GM19468 (cell line): ENCODE data around the gene U2SURP.

Experiments used
- ATAC-seq: cut with Tn5 transposase; IDR thresholded peaks from one replicate; pipeline ENCODE4 v1.9.1; 2021; ENCODE audit warnings: mild to moderate bottlenecking, moderate library complexity, moderate number of reproducible peaks; ENCODE audit not compliant: unreplicated experiment; ENCODE audit errors: extremely low read depth

U2SURP gene

DNA sequence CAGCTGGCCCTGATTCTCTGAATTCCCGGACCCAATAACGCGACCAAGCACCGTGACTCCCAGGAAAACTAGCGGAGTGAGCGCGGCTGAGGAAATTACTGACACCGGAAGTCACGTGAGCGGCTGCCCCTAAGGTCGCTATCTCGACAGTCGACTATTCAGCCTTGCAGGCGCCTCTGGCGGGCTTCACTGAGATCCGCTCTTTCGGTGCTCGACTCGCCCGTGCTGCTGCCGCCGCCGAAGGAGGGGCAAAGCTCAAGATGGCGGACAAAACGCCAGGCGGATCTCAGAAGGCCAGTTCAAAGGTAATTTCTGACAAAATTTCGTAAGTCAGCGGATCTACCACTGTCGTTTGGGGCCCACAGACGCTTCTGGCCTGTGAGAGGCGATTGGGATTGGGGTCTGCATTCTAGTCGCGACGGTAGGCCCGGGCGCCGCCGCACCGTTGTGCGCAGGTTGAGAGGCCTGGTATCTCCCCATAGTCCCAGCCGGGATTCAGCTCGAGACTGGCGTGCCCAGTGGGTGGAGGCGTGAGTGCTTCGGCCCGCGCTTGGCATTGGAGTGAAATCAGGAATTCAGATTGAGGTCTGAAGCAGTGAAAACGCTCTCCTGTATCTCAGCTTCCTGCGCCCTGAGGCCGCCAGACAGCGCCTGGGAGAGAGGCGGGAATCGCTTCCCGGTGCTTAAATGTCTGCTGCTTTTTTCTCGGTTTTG lies at the start of gene U2SURP:
U2SURP (plus strand) TSS at position 202 of the 714 bp plus-strand sequence; CDS start at position 261, 59 bp downstream.
- peak; percentile 86 for ATAC-seq

DNA sequence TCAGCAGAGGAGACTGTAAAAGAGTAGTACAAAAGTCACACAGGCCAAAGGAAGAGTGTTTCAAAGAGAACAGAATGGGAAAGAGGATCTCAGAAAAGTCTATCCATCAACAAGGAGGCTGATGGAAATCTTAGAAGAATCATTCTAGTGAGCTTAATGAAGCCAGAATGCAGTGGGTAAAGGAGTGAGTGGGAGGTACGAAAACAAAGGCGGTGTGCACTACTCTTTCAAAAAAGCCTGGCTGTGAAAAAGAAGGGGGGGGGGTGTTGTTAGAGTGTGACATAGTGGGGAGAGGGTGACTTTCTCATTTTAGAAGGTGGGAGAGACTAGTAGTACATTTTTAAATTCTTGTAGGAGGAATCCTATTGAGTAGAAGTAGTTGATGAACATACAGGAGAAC lies 49.6 kb upstream of the U2SURP start:
- no peak for ATAC-seq

DNA sequence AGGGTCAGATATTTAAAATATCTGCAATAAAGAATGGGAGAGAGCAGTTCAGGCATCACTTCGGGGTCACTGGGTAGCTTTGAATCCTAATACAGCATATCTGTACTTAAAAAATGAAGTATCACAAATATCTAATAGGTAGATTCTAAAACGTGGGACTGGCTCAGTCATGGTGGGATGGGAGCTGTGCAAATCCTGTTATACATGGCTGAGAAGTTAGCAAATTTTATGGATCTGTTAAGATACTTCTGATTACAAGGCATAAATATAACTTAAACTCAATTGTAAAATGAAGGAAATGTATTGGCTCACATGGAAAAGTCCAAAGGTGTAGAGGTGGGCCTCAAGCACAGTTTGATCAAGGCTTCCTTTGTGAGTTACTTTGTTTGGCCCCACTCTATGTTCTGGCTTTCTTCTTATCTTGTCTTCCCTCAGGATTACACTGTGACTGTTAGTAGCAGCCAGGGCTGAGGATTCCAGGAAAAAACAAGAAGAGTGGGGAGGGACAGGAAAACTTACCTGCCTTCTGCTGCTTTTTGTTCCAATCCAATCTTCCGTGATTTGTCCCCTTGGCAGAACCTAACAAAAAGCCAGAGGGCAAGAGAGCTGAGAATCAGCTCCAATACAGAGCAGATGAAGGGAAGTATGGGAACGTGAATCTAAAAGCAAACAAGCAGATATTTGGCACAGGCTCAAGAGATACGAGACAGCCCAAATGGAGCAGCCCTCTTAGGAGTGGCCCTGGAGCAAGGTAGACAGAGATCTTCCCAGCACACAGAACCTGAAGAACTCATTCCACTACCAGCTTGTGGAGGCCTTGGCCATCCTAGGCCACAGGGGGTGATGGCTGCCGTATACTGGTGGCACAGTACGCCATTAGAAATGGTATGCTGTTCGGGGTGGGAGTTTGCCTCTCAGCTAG lies 48.8 kb upstream of the U2SURP start:
- no peak for ATAC-seq

DNA sequence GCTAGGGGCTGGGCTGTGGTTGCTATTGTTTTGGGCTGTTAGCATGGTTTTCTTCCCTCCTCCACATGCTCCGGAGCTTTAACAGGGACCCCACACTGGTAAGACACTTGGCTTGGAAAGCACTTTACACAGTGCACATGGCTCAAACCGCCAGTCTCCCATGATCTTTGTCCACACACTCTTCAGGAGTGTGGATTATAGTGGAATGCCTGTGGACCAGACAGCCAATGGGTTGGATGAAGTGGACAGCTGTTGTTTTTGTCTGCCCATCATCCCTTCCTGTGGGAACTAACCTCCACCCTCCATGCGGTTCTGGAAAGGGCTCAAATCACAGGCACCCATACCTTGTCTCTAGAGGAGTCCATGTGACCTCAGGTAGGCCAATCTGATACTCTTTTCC lies 47.9 kb upstream of the U2SURP start:
- no peak for ATAC-seq

DNA sequence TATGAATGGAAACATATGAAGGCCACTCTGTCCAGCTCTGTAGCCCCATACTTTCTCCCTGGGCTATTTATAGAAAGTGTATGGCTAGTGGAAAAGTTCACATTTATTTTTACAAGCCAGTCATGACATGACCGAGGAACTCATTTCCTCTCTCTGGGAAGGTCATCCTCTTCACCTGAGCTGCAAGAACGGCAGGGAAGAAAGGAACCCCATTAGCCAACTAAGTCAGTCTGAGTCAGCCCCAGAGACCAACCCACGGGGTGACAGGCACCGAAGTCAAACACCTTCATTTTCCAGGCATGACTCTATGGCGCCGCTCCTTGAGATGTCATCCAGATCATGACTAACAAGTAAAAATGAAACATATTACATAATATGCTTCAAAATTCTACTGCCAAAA lies 42.7 kb upstream of the U2SURP start:
- ATAC-seq: no peak

DNA sequence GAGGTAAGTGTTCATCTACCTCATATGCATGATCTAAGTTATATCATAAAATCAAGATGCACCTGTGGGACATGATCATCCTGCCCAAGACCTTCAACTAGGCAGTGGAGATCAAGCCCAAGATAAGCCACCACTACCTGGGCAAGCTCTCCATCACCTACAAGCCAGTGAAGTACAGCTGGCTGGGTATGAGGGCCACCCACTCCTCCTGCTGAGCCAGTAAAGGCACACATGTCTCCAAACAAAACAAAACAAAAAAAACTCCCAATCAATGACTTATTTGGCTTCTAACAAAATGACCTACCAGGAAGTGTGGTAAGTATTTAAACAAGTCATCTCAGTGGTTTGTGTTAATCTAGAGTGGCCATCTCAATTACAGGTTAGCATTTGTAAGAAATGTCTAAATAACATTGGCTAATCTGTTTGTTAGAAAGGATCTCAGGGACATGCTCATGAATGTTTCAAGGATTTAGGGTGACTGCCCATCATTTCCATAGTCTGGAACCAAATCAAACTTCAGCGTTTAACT lies 41.0 kb upstream of the U2SURP start:
- no peak for ATAC-seq

DNA sequence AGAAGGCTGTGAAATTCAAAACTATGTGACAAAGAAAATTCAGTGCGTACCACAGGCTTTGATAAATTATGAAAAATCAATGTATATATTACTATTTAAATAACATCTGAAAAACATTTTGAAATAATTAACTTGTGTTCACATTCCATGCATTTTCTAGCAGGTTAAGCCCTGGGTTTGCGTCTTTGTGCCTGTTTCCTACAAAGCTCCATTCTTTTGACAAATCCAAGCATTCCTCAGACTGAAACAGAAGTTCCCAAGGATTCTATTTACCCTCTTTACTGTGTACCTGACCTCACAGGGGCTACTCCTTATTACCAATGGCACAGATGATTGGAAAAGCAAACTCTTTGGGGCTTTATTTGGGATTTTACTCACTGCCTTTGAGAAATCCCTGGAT lies 39.8 kb upstream of the U2SURP start:
- no peak for ATAC-seq

DNA sequence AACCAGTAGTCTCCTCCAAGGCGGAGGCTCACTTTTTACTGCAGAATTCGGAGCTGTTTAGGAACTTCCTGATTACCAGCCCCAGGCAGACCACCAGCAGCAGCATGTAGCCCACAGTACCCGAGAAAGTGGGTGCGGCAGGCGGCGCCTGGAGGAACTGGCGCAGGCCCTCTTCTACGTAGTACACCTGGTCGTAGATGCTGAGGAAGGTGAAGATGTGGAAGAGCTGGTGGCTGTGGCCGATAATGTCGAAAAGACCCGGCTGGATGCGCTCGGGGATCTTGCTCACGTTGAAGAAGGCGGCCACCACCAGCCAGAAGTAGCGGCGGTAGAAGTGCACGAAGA lies 39.2 kb upstream of the U2SURP start:
- ATAC-seq: no peak

DNA sequence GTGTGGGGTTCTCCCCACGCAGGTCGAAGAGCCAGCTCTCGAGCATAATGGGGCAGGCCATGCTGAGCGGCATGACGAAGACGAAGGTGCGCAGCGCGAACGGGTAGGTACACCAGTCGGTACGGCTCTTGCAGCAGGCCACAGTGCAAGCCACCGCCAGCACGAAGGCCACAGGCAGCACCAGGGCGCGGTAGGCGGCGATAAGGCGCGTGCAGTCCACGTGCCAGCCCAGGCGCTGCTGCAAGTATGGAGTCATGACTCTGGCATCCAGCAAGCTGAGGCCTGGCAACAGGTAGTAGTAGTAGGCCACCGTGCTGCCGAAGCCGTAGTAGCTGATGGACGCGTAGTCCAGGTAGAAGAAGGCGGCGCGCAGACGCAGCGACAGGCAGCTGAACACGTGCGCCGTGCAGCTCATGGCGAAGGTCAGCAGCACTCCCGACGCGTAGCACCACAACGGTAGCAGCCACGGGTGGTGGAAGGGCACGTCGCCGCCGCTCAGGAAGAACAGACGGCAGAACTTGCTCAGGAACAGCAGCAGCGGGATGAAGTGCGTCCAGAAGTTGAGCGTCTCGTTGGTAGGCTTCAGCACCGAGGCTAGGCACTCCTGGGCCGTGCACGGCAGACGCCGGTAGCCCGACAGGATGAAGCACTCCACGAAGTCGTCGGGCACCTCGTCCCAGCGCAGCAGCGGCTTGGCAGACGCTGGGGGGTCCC lies 38.7 kb upstream of the U2SURP start:
- no peak for ATAC-seq

DNA sequence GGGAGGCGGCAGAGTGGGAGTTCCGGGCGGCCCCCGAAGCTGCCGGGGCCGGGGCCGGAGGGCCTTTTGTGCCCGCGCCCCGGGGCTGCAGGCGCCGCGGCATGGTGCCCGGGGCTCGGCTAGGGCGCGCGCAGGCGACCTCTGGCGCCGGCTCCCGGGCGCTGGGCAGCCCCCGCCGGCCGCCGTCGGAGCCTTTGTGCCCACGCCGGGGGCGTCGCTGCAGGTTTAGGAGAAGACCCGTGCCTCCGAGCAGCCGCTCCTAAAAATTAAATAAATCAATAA lies 38.2 kb upstream of the U2SURP start:
- no peak for ATAC-seq

DNA sequence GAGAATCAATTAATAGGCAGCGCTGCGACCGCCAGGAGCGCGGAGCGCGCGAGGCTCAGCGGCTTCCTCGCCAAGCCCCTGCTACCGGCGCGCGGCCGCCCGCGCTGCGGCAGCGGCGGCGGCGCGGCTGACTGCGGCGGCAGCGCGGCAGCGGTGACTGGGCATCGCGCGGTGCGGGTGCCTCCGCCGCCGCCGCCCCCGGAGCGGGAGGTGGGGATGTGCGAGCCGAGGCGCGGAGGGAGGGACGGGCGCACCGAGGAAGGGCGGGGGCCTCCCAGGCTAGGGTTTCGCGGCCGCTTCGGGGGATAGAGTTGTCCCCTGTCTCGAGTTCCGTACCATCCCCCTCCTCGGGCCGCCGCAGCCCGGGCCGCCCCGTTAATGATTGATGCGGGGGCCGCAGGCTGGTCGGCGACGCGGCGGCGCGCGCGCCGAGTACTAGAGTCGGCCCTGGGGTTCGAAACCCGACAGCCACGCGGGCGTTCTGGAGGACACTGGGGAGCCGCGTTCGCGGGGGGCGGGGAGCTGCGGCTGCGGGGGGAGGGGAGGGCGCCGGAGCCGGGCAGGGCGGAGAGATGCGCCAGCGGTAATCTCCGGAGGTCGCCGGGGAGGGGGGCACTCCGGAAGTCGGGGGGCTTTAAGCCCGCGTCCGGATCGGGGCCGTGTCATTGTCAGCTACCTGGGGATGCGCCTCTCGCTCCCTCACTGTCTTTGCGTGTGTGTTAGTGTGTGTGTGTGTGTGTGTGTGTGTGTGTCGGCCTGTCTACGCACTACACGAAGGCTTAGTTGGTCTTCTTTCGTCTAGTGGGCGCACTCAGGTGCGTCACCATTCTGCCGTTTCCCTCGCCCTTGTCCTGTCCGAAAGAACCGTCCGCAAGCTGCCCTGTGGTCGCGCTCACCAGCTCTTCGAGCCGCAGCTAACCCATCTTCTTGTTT lies 37.6 kb upstream of the U2SURP start, which contains the start of gene PAQR9:
PAQR9 (minus strand) TSS at position 159 of the 933 bp plus-strand sequence. CDS start 338 bp downstream, outside the sequence.
- ATAC-seq: peak; percentile 45

DNA sequence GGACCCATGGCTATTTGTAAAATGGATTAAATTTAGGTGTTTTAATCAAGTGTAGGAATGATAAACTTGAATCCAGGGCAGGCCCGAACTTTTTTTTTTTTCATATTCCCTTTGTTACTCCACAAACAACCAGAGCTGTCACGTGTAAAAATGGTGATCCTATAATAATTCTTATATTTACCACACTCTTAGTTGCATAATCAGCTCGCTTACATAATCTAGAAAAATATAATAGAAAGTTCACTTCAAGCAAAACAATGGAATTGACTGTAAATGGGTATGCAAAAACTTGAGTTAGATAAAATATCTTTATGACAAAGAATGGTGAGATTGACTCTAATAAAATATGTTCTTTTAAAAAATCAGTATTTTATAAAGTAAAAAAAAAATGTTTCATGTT lies 35.8 kb upstream of the U2SURP start:
- ATAC-seq: no peak

DNA sequence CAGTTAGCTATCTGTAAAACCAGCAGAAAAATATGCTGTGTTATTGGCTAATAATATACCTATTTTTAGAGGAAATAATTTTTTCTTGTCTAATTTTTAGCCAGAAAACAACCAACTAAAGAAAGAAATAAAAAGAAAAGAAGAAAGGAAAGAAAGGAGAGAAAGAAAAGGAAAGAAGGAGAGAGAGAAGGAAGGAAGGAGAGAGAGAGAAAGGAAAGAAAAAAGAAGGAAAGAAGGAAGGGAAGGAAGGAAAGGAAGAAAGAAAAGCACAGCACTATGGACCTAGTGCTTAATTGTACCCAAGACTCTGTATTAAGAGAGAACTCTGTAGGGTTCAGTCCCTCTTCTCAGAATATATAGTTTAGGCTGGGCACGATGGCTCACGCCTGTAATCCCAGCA lies 34.6 kb upstream of the U2SURP start:
- ATAC-seq: no peak

DNA sequence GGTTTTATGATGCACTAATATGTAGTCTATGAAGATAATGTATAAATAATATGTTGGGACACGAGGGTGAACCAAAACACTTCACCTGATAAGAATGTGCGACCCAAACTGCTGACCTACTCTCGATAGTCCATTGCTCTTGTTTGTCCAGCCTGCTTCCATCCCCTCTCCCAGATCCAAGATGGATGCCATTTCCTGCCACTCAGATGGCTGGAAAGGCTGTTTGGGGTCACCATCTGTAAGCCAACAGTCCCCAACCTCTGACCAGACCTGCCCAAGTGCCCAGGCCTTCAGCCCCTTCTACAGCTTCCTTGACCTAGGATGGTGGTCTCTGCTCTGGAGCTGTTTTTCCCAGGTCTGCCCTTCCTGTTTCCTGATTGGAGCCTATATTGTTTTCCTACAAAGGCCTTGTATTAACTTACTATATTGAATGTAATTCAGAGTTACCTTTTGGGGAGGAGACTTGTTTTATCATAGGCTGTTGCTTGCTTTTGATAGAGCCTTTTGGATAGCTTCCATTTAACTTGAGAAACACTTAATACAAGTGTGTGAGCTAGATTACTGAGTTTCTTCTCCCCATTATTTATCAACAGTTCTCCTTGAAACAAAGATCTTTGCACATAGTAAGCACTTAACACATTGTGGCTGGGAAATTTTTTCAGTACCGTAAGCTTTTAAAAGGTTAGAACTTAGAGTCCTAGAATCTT lies 32.9 kb upstream of the U2SURP start:
- ATAC-seq: no peak

DNA sequence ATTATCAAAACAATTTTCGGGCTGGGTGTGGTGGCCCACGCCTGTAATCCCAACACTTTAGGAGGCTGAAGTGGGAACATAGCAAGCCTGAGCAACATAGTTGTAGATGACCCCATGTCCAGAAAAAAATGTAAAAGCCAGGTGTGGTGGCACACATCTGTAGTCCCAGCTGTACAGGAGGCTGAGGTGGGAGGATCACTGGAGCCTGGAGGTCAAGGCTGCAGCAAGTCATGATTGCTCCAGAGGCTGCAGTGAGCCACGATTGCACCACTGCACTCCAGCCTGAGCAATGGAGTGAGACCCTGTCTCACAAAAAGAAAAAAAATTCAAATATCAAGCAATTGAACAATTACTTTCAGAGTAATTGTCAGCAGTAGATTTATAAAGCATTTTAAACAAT lies 29.9 kb upstream of the U2SURP start:
- no peak for ATAC-seq

DNA sequence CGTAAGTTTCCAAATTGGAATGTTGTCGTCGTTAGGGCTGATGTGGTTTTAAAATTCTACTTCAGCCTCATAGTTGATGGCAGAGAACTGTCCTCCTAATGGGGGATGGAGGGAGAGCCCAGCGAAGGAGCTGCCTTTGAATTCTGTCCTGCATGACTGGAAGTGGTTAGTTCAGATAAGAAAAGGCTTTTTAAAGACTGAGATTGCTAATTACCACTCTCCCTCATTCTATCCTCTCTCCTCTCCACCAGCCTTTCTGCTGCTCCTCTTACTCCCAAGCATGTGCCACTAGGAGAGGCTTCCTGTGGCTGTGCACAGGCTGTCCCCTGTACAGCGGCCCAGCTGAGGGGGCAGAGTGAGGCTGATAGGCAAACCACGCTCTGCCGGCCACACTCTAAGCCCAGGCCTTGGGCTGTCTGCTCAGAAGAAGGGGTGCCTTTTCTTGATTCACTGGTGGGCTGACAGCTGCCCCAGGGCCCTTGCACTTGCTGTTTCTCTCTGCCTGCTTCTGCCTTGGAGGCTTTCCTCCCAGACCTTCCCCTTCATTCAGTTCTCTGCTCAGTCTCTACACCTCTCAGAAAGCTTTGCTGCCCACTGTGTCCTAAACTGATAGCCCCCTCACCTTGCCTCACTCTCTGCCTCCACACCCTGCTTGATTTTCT lies 29.1 kb upstream of the U2SURP start:
- no peak for ATAC-seq

DNA sequence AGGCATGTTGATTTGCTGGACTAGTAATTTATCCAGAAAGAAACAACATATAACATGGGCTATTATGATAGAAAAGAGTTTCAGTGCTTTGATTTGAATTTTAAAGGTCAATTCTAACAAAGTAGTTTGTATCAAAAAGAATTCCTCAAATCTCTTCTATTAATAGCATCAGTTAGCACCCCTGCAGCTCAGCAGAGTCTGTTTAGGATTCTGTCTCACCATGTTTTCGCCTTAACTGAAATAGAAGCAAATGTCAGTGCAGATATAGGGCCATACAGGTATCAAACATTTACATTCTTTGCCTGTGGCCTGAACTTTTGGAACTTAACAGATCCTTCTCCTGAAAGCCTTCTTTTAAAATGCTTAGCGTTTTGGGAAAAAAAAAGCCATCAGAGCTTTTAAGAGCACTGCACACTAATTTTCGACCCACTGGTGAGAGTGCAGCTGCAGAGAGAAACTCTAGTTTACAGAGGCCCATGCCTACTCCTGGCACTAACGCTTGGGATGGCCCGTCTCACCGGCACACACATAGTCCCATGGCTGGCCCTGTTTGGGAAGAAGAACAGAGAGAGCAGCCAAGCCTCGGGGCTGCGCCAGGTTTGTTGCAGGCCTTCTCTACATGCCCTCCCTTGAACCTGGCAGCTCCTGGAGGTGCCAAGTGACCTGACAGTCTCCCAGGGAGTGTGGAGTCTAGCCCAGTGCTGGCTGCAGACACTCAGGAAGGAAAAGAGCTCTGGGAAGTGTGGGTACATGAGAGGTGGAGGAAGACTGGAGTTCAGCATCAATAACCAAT lies 28.0 kb upstream of the U2SURP start:
- ATAC-seq: no peak
